T-helper 1 cell treated with Interleukin-12 subunit alpha and Interleukin-12 subunit beta and Interleukin-4 antibody, amounts not matched to agents 30 ng/mL and 1 ng/mL, for 36 hours (primary cell): ENCODE measurements around the gene NIPAL4. TPM values are rescaled to one million over a fixed set of nuclear protein-coding genes. Genes with fewer than 3 reads are reported as not detected.
"Not testable (repeated sequence)": the region's sequence is repeated elsewhere in the genome, so short reads cannot be mapped to it uniquely, and the experiment has no call there.

ENCODE experiments used
- intact Hi-C: fragments of 100-400 bp; cut with micrococcal nuclease; formaldehyde crosslinking; loops from one replicate; pipeline ENCODE4 v1.15.1; 2024
- total RNA-seq: library from RNA; stranded (reverse); gene quantifications from 2 replicates; pipeline ENCODE4 v1.2.3, GENCODE V29; 2022

The NIPAL4 gene
- 0.54 and 1.0 TPM in 2 replicates for total RNA-seq

DNA sequence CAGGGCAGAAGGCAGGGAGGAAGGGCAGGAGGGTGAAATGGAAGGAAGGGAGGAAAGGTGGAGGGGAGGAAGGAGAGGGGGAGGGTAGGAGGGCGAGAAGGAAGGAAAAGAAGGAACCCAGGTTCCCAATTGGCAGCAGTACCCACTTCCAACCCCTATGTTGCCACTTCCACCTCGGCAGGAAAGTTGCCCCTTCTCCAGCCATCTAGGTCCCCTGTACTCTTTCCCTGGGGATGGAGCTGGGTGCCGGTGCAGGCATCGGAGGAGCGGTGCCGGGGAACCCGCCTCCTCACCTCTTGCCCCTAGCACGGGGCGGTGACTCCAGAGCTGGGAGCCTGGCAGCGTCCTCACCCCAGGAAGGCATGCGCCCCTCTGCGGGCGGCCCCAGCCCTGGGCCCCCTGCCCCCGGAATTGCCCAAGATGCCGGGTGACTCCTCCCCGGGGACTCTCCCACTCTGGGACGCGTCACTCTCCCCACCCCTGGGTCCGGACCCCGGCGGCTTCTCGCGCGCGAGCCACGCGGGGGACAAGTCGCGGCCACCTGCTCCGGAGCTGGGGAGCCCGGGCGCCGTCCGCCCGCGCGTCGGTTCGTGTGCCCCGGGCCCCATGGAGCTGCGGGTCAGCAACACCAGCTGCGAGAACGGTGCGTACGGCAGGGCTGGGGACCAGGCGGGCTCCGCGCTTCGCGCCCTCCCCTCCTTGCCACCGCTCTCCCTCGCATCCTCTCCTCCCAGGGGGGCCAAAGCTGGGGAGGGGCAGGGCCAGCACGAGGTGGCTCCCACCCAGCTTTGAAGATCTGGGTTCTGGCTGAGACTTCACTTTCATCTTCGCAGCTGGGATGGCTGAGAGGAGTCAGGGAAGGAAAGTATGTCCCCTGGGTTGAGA lies at the start of gene NIPAL4:
Gene NIPAL4, plus strand, starts transcription at position 499 of the 885 bp plus-strand sequence. Its CDS starts 108 bp downstream, at position 607.
- intact Hi-C loops: loop anchor here (5.0 to 10.0 kb wide), 2 partner anchors 108 to 315 kb away; partner anchors contain the start of gene MED7

DNA sequence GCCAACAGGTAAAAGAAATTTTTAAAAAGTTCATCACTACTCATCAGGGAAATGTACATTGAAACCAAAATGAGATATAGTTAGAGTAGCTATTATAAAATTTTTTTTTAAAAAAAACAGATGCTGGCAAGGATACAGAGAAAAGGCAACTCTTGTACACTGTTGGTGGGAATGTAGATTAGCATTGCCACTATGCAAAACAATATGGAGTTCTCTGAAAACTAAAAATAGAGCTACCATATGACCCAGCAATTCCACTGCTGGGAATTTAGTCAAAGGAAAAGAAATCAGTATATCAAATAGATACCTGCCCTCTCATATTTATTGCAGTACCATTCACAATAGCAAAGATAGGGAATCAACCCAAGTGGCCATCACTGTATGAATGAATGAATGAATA lies 44.2 kb upstream of the NIPAL4 start:
- intact Hi-C loops: no loop called here

DNA sequence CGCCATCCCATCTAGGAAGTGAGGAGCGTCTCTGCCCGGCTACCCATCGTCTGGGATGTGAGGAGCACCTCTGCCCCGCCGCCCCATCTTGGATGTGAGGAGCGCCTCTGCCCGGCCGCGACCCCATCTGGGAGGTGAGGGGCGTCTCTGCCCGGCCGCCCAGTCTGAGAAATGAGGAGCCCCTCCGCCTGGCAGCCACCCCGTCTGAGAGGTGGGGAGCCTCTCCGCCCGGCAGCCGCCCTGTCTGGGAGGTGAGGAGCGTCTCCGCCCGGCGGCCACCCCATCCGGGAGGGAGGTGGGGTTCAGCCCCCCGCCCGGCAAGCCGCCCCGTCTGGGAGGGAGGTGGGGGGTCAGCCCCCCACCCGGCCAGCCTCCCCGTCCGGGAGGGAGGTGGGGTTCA lies 40.5 kb upstream of the NIPAL4 start:
- intact Hi-C loops: not testable (repeated sequence)

DNA sequence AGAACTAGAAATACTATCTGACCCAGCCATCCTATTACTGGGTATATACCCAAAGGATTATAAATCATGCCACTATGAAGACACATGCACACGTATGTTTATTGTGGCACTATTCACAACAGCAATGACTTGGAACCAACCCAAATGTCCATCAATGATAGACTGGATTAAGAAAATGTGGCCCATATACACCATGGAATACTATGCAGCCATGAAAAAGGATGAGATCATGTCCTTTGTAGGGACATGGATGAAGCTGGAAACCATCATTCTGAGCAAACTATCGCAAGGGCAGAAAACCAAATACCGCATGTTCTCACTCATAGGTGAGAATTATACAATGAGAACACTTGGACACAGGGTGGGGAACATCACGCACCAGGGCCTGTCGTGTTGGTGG lies 30.1 kb upstream of the NIPAL4 start:
- intact Hi-C loops: not testable (repeated sequence)

DNA sequence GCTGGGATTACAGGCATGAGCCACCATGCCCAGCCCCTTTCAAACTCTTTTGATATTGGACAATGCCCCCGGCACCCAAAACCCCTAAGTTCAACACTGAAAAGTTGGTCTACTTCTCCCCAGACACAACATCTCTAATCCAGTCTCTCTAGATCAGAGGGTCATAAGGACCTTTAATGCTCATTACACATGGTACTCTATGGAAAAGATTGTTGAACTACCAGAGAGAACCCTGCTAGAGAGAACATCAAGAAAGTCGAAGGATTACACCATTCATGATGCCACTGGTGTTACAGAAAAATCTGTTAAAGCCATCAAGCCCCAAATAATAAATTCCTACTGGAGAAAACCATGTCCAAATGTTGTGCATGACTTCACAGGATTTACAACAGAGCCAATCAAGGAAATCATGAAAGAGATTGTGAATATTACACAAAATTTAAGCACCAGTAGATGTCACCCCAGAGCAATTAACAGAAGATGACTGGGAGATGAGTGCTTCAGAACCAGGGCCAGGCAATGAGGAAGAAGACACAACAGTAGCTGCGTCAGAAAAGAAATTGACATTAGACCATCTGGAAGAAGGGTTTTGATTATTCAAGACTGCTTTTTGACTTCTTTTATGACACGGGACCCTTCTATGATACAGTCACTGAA lies 28.3 kb upstream of the NIPAL4 start:
- intact Hi-C loops: loop anchor here (1.0 kb wide), 5 partner anchors 46 to 312 kb away; partner anchors contain the start of genes LSM11 and THG1L

DNA sequence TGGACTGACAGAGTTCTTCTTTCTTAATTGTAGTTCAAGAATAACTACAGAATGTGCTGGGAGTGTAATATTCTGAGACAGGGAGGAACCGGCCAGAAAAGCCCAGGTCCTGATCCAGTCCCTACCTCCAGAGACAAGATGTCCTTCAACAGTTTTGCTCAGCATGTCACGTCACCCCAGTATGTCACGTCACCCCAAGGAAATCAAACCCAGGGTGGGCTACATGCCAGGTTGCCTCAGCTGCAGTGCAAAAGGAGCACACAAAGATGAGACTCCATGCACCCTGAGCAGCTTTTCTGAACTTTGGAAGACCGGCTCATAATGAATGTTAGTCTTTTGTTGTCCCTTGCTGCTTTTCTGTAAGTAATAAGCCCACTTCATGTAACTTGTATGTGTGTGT lies 25.9 kb upstream of the NIPAL4 start:
- intact Hi-C loops: no loop called here

DNA sequence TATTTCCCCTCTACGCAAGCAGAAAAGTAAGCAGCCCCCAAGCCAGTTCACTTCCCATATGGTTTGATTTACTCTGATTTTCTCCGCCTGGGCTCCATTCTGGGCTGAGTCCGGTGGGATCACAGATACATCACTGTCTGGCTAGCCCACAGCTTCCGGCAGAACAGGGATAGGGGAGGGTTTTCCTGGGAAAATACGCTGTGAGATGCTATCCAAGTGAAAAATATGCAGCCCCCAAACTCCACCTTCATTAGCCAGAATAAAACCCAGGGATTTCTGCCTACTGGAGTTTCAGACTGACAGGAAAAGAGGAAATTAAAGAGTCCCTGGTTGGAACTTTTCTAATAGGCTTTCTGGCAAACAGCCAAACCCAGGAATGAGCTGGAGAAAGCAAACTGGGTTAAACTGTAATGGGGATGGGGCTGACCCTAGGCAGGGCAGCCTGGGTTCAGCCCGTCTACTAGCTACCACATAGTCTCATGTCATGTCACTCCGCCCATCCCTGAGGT lies 16.9 kb upstream of the NIPAL4 start:
- intact Hi-C loops: no loop called here

DNA sequence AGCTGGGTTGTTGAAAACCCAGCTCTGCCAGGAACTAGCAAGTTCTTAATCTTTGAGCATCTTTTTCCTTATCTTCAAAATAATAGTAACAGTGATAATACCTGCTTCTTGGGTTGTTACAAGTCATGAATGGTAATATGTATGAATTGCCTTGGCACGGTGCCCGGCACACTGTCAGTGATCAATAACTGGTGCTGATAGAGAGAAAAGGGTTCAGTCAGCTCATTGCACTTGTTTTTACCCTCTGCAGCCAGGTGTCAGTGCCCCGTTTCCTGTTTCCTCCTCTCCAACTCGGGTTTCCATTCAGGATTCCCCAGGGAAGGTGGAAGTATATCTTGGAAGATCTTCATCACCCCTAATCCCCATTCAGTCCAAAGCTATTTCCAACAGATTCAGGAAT lies 15.8 kb upstream of the NIPAL4 start:
- intact Hi-C loops: no loop called here

DNA sequence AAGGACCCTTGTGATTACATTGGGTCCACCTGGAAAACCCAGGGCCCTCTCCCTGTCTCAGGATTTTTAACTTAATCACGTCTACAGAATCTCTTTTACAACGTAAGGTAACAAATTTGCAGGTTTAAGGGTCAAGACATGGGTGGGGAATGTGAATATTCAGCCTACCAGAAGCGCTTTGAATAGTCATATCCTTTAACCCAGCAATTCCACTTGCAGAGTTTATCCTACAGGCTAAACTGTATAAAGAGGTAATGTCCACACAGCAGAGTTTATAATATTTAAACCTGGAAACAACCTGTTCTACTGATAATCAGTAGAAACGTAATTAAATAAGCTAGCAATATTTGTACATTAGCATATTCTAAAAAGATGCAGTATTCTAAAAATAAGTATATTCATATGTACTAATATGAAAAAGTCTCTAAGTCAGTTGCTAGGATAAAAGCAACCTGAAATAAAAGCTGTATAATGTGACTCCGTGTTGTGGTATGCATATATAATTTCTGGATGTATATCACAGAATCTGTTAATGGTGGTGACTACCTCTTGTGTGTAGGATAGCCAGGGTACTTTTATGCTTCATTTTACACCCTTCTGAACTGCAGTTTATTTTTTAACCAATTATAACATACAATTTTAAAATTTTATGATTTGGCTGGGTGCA lies 14.1 kb upstream of the NIPAL4 start:
- intact Hi-C loops: no loop called here

DNA sequence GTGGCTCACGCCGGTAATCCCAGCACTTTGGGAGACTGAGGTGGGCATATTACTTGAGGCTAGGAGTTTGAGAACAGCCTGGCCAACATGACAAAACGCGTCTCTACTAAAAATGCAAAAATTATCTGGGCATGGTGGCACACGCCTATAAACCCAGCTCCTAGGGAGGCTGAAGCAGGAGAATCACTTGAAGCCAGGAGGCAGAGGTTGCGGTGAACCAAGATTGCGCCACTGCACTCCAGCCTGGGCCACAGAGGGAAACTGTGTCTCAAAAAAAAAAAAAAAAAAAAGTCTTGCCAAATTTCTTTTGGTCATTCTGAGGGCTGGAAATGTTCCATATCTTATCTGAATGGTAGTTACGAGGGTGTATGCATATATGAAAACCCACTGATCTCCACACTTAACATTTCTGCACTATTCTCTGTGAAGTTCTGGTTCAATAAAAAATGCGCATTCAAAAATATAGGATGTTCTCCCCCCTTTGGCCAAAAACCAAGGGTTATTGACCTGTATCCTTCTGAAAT lies 13.5 kb upstream of the NIPAL4 start:
- intact Hi-C loops: no loop called here

DNA sequence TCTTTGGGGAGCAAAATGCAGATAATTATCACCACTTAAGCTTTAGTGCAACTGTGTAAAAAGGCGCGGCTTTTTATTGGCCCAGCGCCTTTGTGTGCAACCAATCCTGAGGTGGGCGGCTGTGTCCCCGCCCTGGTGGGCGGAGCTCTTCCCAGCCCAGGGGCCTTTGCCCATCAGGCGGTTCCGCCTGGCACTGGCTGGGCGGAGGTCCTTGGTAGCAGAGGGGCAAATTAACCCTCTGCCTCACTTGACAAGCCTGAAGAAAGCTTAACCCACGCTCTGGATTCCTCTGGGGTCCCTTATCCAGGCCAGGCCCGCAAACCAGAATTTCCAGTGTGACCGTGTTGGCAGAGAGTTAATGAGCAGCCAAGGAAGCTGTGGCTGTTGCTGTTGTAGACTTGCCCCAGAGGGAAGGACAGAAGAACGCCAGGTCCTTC lies 12.8 kb upstream of the NIPAL4 start:
- intact Hi-C loops: no loop called here

DNA sequence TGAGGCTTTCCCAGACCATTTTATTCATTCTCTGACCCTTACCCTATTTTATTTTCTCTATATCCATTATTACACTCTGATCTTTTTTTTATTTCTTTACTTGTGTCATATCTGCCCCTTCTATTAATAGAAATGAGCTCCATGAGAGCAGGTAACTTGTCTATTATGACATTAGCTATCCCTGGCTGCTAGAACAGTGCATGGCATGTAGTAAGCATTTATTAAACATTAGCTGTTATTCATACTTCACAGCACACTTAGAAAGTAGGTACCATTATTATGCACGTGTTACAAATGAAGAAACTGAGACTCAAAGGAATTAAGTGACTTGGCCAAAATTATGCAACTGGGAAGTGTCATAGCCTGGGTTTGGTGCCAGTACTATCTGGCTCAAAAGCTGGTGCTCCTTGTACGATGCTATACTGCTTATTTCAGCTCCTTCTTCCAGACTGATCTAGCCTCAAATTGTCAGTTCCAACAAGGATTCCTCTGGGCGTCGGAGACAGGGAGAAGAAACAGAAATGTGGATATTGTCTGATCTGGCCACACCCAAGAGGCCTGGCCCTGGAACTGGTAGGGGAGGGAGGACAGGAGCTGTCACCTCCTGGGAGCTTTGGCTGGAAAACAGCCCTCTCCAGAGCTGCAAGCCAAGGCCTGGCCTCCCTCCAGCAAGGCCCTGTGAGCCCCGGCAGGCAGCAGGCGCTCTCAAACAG lies 10.8 kb upstream of the NIPAL4 start:
- intact Hi-C loops: no loop called here

DNA sequence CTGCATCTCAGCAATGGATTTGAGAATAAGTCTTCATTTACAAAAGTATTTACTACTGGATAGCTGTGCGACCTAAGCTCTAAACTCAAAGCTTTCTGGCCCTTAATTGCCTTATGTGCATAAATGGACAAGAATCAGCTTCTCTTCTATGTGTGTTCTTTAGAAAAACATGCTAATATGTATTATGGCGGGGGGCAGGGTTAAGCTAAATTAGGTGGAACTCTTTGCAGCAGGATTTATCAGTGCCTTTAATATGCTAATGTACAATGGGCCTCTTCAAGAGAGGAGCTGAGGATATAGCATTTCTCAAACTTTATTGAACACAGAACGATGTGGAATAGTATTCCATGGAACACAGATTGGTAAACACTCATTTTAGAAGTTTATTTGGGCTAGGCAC lies 10.0 kb upstream of the NIPAL4 start:
- intact Hi-C loops: no loop called here

DNA sequence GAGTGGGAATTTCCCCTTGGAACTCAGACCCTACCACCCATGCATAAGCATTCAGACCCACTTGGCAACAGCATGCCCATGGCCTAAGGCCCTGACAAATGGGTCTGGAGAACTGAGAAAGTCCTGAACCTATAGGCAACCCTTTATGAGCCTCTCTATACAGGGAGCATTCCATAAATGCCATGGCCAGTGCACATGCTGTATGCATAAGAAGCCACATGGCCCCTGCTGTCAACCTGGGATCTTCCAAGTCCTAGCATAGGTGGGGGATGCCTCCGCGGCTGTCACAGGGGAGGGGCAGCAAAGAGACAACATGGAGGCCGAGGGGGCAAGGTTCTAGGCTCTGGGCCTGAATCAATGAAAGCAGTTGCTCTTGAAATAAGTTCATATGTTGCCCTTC lies 8.2 kb upstream of the NIPAL4 start:
- intact Hi-C loops: no loop called here

DNA sequence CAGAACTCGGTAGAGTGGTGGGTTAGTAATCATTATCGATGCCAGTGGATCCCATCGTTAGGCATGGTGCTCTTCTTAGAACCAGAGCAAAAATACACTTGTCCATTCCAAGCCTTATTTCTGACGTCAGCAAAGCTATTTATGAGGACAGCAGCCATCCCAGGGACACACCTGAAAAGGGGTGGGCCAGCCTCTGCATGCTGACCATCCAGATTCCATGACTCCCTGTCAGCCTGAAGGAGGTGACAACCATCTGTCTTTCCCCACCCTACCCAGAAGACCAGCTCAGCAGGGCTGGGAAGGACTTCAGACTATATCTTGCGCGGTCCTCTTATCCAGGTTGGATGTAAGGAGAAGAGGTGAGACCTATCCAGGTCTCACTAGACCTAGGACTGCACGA lies 5.7 kb upstream of the NIPAL4 start:
- intact Hi-C loops: no loop called here

DNA sequence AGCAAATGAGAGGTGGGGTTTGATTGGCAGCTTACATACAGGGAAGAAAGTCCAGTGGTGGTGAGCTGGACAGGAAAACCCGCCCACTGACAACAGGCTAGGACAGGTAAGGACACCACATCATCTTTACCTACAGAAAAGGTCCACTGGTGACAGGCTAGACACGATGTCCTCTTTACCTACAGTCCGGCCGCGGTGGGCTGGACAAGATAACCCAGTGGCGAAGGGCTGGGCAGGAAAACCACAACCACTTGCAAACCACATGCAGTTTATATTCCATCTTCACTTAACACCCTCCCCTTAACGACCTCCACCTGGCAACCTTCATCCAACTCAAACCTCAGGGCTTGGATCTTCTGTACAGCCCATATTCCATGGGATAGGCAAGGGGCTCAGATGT lies 5.0 kb upstream of the NIPAL4 start:
- intact Hi-C loops: no loop called here

DNA sequence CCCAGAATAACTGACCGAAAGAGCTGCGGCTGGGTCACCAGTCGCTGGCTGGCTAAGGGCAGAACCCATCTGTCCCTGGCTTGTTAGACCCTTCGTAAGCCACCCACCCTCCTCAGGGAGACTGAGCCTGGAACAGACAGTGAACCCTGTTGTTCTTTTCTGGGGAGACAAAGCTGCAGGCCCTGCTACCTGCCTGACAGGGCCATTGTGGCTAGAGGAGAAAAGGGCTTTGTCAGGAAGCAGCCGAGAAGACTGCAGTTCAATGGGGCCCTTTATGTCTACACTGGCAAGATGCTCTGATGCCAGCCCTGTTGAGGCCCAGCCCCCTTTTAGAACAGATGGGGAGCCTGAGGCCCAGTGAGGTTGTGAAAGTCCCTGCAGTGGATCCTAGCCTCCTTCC lies 3.7 kb upstream of the NIPAL4 start:
- intact Hi-C loops: no loop called here

DNA sequence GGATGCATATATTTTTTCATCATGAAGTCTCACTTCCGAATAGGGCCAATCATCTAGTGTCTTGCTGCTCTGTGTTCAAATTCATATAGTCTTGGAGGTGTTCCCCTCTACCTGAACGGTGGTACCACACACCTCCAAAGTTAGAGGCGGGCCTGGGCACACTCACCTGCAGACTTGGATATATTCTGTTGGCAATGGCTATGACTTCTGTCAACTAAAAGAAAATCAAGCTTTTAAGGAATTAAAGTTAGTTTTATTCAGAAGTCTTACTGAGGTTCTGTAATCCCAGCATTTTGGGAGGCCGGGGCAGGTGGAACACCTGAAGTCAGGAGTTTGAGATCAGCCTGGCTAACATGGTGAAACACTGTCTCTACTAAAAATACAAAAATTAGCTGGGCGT lies 2.6 kb upstream of the NIPAL4 start:
- intact Hi-C loops: no loop called here

DNA sequence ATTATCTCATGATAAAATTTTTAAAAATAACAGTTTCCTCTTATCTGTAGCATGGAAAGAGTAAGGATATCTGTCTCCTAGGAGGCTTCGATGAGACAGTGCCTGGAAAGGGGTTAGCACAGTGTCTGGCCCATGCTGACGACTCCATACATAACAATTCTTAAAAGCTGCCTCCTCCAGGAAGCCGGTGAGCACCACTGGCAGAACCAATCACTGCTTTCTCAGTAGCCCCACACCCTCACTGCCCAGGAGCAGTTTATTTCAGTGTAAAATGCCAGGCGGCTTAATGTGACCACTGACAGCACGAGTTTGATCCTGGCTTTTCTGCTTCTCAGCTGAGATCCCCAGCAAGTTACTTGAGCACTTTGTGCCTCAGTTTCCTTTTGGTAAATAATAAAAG lies 1.2 kb upstream of the NIPAL4 start:
- intact Hi-C loops: no loop called here

DNA sequence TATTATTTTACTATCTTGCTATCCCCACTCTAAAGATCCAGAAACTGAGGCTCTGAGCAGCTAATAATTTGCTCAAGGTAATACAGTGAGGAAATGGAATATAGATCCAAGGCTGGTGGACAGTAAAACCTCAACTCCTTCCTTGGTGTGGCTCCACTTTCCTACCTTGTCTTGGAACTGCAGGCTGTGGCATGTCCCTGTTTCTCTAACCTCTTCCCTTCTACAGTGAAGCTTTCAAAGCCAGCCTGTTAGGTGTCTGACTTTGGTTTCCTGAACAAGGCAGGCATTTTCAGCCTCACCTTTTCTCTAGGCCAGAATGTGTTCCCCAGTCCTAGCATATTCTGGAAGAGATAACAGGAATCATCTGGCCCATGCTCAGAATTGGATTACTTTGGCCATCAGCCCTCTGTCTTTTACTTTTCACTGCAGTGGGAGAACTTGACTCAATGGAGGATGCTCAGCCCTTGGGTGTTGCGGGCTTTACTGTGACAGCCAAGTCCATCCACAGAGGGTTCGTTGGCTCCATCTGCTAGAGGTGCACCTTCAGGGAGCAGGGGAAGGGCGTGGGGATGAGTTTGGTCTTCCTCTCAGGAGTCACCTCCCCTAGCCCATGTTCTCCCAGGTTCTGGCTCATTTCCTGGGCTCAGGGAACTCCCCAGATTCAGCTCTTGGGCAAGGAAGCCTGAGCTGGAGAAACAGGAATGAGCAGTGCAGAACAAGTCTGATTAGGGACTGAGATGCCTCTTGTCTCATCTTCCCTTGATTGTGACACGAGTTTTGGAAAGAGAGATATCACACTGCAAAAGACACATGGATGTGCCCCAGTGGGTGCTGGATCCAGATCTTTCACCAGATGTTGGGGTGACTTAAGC lies 1.1 kb downstream of the NIPAL4 start:
- intact Hi-C loops: loop anchor here (5.0 to 10.0 kb wide), 2 partner anchors 109 to 316 kb away; partner anchors contain the start of gene MED7
